Left ventricle myocardium inferior (tissue), 1 donor: Measurements from ENCODE around the gene FAM53A. TPM values are rescaled to one million over a fixed set of nuclear protein-coding genes. Genes with fewer than 3 reads are reported as not detected.

Source experiments
- DNase-seq: peaks from one replicate; pipeline ENCODE4 v3.0.0-alpha.2; 2020
- H3K27ac ChIP-seq: fragments of 200-600 bp; replicated peaks from 2 replicates; pipeline ENCODE4 v1.8.0; 2021
- H3K27me3 ChIP-seq: fragments of 200-600 bp; 2 replicates; pipeline ENCODE4 v1.8.0; 2021; ENCODE audit warnings: low read depth
- H3K36me3 ChIP-seq: fragments of 200-600 bp; 2 replicates; pipeline ENCODE4 v1.8.0; 2021
- H3K4me1 ChIP-seq: fragments of 200-600 bp; 2 replicates; pipeline ENCODE4 v1.8.0; 2021
- H3K4me3 ChIP-seq: fragments of 200-600 bp; 2 replicates; pipeline ENCODE4 v1.8.0; 2021; ENCODE audit warnings: mild to moderate bottlenecking, moderate library complexity
- H3K9me3 ChIP-seq: fragments of 200-600 bp; replicated peaks from 2 replicates; pipeline ENCODE4 v1.8.0; 2021
- intact Hi-C: fragments of 100-400 bp; cut with micrococcal nuclease; formaldehyde crosslinking; loops from one replicate; pipeline ENCODE4 v1.11.0; 2022
- total RNA-seq: library from RNA; stranded (reverse); fragmentation: NEBNext Ultra II Directional; extraction: Animal tissue kit (Norgen Biotek cat#: 25700); gene quantifications from one replicate; pipeline ENCODE4 v1.2.1, GENCODE V29; 2021
- TF ChIP-seq, protein P1 (sequence below): fragments of 200-600 bp; IDR thresholded peaks from 2 replicates; pipeline ENCODE4 v1.8.0; 2021; ENCODE audit warnings: antibody characterized with exemption, mild to moderate bottlenecking, borderline replicate concordance
- donor health status: DM: no; HTN: yes; CAD: no; lungs with severe emphysema.

The FAM53A gene
- total RNA-seq, 1 donor from 2014 or later = 0.71 TPM

GRCh38 chr4:1678244-1678643 is 5.9 kb downstream of the FAM53A start:
- intact Hi-C loops = no loop called here
- no peak for DNase-seq
- no peaks in the 10 kb centered on the region for H3K27me3 ChIP-seq
- no peaks in the 10 kb centered on the region for H3K36me3 ChIP-seq
- peaks cover 3% of the 10 kb centered on the region for H3K4me1 ChIP-seq
- H3K9me3 ChIP-seq = no peaks in the 10 kb centered on the region
- no peak overlapping the region for H3K27ac ChIP-seq
- H3K4me3 ChIP-seq = no peak overlapping the region
- TF ChIP-seq, protein P1, sequence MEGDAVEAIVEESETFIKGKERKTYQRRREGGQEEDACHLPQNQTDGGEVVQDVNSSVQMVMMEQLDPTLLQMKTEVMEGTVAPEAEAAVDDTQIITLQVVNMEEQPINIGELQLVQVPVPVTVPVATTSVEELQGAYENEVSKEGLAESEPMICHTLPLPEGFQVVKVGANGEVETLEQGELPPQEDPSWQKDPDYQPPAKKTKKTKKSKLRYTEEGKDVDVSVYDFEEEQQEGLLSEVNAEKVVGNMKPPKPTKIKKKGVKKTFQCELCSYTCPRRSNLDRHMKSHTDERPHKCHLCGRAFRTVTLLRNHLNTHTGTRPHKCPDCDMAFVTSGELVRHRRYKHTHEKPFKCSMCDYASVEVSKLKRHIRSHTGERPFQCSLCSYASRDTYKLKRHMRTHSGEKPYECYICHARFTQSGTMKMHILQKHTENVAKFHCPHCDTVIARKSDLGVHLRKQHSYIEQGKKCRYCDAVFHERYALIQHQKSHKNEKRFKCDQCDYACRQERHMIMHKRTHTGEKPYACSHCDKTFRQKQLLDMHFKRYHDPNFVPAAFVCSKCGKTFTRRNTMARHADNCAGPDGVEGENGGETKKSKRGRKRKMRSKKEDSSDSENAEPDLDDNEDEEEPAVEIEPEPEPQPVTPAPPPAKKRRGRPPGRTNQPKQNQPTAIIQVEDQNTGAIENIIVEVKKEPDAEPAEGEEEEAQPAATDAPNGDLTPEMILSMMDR = no peak

DNA sequence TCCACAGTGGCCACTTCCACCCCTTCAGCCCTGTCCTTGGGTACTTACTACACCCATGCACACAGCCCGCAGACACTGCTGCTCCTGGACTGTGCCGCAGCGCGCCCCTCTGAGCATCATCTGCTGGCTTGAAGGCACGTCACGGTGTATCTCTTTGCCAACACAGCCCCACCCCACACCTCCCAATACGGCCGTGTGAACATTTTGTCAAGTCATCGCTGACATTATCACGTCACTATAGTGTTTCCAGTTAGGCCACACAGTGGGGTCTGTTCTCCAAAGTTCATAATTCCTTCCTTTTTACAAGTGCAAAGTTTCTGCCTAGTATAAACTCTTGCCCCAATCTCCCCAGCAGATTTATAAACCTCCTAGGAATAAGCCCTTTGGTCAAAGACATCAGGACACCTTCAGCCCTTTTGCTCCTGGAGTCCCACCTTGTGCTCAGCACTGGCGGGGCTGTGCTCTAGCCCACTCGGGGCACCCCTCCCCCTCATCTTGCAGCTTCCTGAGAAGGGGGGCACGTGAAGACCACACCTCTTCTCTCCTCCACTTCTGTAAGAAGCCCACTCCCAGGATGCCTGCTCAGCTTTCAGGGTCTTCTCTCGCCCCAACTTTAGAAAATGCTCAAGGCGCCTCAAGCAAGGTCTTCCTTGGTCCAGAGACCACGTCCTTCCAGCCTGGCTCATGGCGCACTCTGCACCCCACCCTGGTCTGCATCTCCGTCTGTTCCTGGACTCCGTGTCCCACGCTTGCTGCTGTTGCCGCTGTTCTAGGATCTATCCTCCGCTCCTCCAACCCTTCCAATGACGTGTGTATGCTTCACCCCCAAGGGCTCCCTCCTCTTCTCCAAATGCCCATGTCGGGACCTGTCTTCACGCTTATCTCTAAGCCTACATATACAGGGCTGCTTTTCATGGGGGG is 7.2 kb downstream of the FAM53A start:
- H3K27me3 ChIP-seq = no peaks in the 10 kb centered on the region
- H3K36me3 ChIP-seq = no peaks in the 10 kb centered on the region
- H3K4me1 ChIP-seq = no peaks in the 10 kb centered on the region
- no peak overlapping the region for H3K27ac ChIP-seq
- no peaks in the 10 kb centered on the region for H3K9me3 ChIP-seq
- no peak for DNase-seq
- no peak overlapping the region for H3K4me3 ChIP-seq
- TF ChIP-seq, protein P1 = no peak
- intact Hi-C loops = no loop called here

- no peaks in the 10 kb centered on the region for H3K27me3 ChIP-seq
- intact Hi-C loops = no loop called here
- no peak for DNase-seq
- H3K27ac ChIP-seq = no peak overlapping the region
- TF ChIP-seq, protein P1 = no peak
- H3K9me3 ChIP-seq = no peaks in the 10 kb centered on the region
- H3K36me3 ChIP-seq = no peaks in the 10 kb centered on the region
- no peaks in the 10 kb centered on the region for H3K4me1 ChIP-seq
- H3K4me3 ChIP-seq = no peak overlapping the region
Measured at GRCh38 chr4:1675802-1676137, 8.3 kb downstream of the FAM53A start.

- TF ChIP-seq, protein P1 = no peak
- Histone ChIP-seq H3K4me1 (no peaks in the 10 kb centered on the region), H3K36me3 (no peaks in the 10 kb centered on the region), H3K4me3 (no peak overlapping the region), H3K27ac (no peak overlapping the region), H3K27me3 (no peaks in the 10 kb centered on the region), H3K9me3 (no peaks in the 10 kb centered on the region)
- no peak for DNase-seq
- intact Hi-C loops = no loop called here
Measured at GRCh38 chr4:1675136-1675801, 8.8 kb downstream of the FAM53A start.

GRCh38 chr4:1674682-1675081 is 9.4 kb downstream of the FAM53A start:
- TF ChIP-seq, protein P1 = no peak
- Histone ChIP-seq H3K27me3 (no peaks in the 10 kb centered on the region), H3K36me3 (no peaks in the 10 kb centered on the region), H3K27ac (no peak overlapping the region), H3K4me3 (no peak overlapping the region), H3K4me1 (no peaks in the 10 kb centered on the region), H3K9me3 (no peaks in the 10 kb centered on the region)
- no peak for DNase-seq
- intact Hi-C loops = no loop called here
